ENCODE data around the gene UBE2H.

UBE2H gene

GRCh38 chr7:129784783-129785684 is 167.7 kb downstream of the UBE2H start:
- no peak for TF ChIP-seq CTCF (IDR thresholded peaks at IDR 0.05; ENCODE audit: insufficient read depth, low read length, missing control alignments)
- no peak overlapping the region for H3K4me3 ChIP-seq (ENCODE audit: low read depth, low read length)
- POLR2A ChIA-PET = no interaction called here
- DNase-seq (ENCODE audit: low read depth, low spot score) = no peak
- CTCF ChIA-PET = interaction anchor here (1.4 kb wide), 1 partner anchor 45 kb away, joined by 5 read pairs; no protein-coding TSS in a partner anchor

GRCh38 chr7:129784437-129784782 is 168.3 kb downstream of the UBE2H start:
- no peak overlapping the region for H3K4me3 ChIP-seq (ENCODE audit: low read depth, low read length)
- POLR2A ChIA-PET = no interaction called here
- CTCF ChIA-PET = no interaction called here

GRCh38 chr7:129783584-129783919 is 169.2 kb downstream of the UBE2H start:
- H3K4me3 ChIP-seq (ENCODE audit: low read depth, low read length) = no peak overlapping the region
- no peak for TF ChIP-seq CTCF (IDR thresholded peaks at IDR 0.05; ENCODE audit: insufficient read depth, low read length, missing control alignments)
- POLR2A ChIA-PET = no interaction called here
- CTCF ChIA-PET = no interaction called here
- DNase-seq (ENCODE audit: low read depth, low spot score) = no peak

More at GRCh38 chr7:129784437-129784782, 168.3 kb downstream of the UBE2H start:
- DNase-seq (ENCODE audit: low read depth, low spot score) = no peak
- no peak for TF ChIP-seq CTCF (IDR thresholded peaks at IDR 0.05; ENCODE audit: insufficient read depth, low read length, missing control alignments)

- CTCF ChIA-PET = no interaction called here
- POLR2A ChIA-PET = no interaction called here
- H3K4me3 ChIP-seq (ENCODE audit: low read depth, low read length) = no peak overlapping the region
- DNase-seq (ENCODE audit: low read depth, low spot score) = no peak
- TF ChIP-seq CTCF (IDR thresholded peaks at IDR 0.05; ENCODE audit: insufficient read depth, low read length, missing control alignments) = no peak
Observed at GRCh38 chr7:129782818-129783583, 169.8 kb downstream of the UBE2H start.

GRCh38 chr7:129781928-129782817 is 170.6 kb downstream of the UBE2H start:
- ChIA-PET POLR2A (no interaction called here), CTCF (no interaction called here)

More at GRCh38 chr7:129781928-129782817, 170.6 kb downstream of the UBE2H start:
- no peak for TF ChIP-seq CTCF (IDR thresholded peaks at IDR 0.05; ENCODE audit: insufficient read depth, low read length, missing control alignments)
- DNase-seq (ENCODE audit: low read depth, low spot score) = no peak
- no peak overlapping the region for H3K4me3 ChIP-seq (ENCODE audit: low read depth, low read length)
